Prostate gland (tissue), 2 donors: Measurements from ENCODE around the gene SLC8A2.

Experiments used
- POLR2A ChIP-seq: fragments of 450-650 bp; IDR thresholded peaks from one replicate; pipeline ENCODE4 v1.6.1; 2016; ENCODE audit warnings: antibody characterized with exemption, mild to moderate bottlenecking
- POLR2AphosphoS5 ChIP-seq: sonication (generic); formaldehyde crosslinking; IDR thresholded peaks from one replicate; pipeline ENCODE4 v1.6.1; 2017; ENCODE audit warnings: antibody characterized with exemption
- TF ChIP-seq, protein P1 (sequence below), 4 experiments: fragments of 200-600 bp in 2 of 4; fragments of 450-650 bp in 2 of 4; sonication (generic) in 2 of 4; IDR thresholded peaks; 1 replicate in 3 of 4; 2 replicates in 1 of 4; pipeline ENCODE4 v1.5.1; 2016 to 2019; ENCODE audit warnings: antibody characterized with exemption in 4 of 4, mild to moderate bottlenecking in 2 of 4, moderate library complexity in 2 of 4

DNA sequence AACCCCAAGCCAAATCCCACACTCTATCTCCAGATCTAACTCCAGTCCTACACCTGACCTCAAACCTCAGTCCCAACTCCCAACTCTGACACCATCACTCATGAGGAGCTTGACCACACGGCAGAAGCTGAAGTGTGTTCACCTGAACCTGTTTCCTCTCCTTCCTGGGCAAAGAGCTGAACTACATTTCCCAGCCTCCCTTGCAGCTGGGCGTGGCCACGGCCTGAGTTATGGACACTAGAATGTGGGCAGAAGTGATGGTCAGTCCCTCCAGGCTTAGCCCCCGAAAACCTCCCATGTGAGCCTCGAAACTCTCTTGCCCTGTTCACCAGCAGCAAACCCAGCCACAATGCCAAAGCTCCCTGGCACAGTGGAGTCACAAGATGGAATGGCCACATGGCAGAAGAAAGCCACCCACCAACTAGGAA, 32.9 kb downstream of the SLC8A2 start:
- TF ChIP-seq, protein P1, sequence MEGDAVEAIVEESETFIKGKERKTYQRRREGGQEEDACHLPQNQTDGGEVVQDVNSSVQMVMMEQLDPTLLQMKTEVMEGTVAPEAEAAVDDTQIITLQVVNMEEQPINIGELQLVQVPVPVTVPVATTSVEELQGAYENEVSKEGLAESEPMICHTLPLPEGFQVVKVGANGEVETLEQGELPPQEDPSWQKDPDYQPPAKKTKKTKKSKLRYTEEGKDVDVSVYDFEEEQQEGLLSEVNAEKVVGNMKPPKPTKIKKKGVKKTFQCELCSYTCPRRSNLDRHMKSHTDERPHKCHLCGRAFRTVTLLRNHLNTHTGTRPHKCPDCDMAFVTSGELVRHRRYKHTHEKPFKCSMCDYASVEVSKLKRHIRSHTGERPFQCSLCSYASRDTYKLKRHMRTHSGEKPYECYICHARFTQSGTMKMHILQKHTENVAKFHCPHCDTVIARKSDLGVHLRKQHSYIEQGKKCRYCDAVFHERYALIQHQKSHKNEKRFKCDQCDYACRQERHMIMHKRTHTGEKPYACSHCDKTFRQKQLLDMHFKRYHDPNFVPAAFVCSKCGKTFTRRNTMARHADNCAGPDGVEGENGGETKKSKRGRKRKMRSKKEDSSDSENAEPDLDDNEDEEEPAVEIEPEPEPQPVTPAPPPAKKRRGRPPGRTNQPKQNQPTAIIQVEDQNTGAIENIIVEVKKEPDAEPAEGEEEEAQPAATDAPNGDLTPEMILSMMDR (IDR thresholded peaks at IDR 0.05) = no peak
- no peak for TF ChIP-seq POLR2A
- no peak for TF ChIP-seq POLR2AphosphoS5
